ENCODE measurements around the gene TEX48.
A peak's percentile ranks its signal among the peaks of the same experiment; 100 is the strongest.

The TEX48 gene, protein sequence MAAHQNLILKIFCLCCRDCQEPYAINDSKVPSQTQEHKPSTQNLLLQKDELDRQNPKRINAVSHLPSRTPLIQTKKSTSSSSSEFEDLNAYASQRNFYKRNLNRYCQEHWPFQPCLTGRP

GRCh38 chr9:114681594-114682332 is at the start of gene TEX48:
Gene TEX48 (minus strand): TSS chr9:114682192. CDS start chr9:114671723, 10,469 bp downstream.
- peak; percentile 85 to 96 for DNase-seq

DNA sequence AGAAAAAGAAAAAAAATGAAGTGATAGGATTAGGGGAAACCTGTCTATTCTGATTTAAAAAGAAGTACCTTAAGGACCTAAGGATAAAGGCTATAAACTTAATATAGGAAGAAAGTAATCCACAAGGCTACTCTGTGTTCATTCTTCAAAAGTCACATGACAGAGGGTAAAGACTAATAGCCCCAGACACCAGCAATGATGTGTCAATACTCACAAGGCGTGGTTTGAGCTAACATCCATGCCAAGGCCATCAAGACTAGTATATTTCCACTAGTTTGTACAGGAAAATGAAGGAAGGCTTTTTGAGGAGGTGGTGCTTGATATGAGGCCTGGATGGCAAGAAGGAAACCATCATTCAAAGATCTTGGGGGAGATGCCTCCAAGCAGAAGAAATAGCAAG is 49.7 kb upstream of the TEX48 start:
- no peak for DNase-seq

GRCh38 chr9:114729706-114730105 is 47.7 kb upstream of the TEX48 start:
- no peak for DNase-seq

DNA sequence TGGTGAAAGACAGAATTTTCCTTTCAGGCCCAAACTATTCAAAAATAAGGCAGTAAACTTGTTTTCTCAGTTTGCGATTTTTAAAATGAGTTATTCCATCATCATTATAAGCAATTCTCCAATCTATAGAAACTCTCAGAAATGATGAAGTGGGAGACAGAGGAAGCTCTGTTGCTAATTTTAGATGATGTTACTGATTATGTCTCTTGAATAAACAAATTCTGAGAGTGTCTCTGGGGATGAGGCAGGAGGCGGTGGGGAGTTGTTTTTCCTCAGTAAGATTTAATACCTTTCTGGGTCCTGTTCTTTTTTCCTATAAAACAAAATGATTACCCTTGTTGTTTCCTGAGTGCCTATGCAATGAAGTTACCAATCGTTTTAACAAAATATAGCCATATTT is 43.9 kb upstream of the TEX48 start:
- DNase-seq, result no peak

- DNase-seq, result no peak
Observed at GRCh38 chr9:114724744-114725143, 42.8 kb upstream of the TEX48 start.

- DNase-seq, result no peak
Observed at GRCh38 chr9:114723931-114724330, 41.9 kb upstream of the TEX48 start.

GRCh38 chr9:114722937-114723620 is 41.1 kb upstream of the TEX48 start:
- no peak for DNase-seq

- peak; percentile 3 to 34 for DNase-seq
Observed at GRCh38 chr9:114722081-114722621, 40.2 kb upstream of the TEX48 start.

DNA sequence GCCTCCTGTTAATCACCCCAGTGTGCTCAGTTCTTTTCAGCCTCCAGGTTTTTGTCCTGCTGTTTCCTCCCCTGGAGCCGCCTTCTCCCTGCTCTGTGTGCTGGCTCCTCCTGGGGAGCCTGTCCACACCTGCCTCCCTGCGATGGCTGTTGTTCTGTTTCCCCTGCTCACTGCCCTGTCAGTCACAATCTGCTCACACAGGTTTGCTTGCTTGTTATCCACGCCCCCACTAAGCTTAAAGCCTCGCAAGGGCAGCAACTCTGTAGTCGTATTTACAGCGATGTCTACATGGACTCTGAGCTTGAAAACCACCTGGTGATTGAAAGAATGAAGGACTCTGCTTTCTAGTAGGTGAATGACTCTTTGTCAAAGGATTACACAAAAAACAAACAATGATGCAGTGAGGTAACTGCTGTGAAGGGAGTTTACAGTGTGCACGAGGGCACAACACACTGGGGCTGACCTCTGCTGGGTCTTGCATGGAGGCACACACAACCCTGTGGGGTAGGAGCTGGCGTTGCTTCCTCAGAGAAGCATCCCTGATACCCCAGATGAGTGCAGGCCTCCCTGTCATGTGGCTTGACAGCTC is 39.6 kb upstream of the TEX48 start:
- no peak for DNase-seq

DNA sequence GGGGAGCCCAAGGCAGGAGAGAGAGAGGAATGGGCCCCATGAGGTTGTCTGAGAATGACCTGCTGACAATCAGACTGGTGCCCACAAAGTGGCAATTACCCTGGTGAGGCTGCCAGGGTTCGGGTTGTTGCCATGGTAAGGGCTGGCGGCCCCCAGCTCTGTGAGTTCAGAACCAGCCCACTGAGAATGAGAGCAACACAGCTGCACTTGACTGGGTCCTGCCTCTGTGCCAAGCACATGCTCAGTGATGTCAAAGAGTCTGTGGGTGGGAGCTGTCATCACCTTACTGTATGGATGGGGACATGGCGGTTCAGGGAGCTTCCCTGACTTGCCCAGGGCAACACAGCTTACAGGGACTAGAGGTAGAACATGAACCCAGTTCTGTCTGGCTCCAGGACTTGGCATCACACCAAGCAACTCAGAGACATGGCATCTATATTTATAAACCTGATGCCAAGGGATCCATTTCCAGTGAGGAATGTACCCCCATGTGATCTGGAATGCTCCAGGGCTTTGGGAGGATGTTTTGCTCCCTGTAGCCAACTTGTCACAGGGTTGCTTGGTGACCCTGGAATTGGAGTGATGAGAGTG is 38.2 kb upstream of the TEX48 start:
- DNase-seq, result peak; percentile 14 to 25

GRCh38 chr9:114719290-114719689 is 37.3 kb upstream of the TEX48 start:
- no peak for DNase-seq

- no peak for DNase-seq
Observed at GRCh38 chr9:114718801-114719221, 36.8 kb upstream of the TEX48 start.

DNA sequence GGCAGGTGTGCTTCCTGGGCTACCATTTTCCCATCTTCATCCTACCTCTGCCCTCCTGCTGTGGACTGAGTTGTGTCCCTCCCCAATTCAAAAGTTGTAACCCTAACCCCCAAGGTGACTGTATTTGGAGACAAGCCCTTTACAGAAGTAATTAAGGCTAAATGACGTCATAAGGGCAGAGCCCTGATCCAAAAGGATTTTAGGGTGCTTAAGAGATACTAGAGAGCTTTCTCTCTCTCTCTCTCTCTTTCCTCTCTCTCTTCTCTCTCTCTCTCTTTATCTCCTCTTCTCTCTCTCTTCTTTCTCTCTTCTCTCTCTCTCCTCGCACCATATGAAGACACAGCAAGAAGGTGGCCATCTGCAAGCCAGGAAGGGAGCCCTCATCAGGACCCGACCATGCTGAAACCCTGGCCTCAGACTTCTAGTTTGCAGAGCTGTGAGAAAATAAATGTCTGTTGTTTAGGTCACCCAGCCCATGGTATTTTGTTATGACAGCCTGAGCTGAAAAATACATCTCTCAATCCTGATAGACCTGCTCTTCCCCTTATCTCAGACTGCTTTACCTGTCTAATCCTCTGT is 36.0 kb upstream of the TEX48 start:
- no peak for DNase-seq

DNA sequence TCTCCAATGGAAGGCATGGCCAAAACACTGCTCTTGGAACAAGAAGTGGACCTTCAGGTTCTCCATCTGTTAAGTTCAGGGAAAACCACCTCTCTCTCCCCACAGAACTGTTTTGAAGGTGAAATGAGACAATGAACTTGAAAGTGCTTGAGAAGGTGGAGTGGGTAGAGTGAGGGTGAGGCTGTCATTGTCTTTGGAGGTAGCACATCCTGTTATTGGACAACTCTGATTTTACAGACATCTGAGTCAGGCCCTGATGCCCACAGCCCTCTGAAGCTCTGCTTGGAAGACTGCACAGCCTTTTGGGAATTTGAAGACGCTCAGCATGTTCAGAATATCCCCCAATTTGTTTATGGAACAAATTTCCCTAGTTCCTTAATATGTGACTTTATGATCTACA is 27.6 kb upstream of the TEX48 start:
- no peak for DNase-seq

DNA sequence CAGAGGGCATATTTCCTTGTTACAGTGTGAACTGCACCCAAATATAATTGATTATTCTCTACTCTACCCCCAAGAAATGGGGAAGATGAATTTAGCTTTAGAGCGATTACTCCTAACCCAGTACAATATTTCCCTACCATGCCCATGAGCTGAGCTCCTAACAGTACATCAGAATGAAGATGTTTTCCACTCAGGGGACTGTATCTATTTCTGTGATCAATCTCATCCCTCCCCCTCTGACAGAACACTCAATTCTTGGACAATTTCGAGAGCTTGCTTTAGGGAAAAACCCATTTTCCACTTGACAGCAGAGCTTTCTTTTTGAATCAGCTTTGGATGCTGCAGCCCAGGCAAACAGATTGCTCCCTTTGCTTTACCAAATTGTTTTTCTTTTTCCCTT is 24.7 kb upstream of the TEX48 start:
- no peak for DNase-seq

DNA sequence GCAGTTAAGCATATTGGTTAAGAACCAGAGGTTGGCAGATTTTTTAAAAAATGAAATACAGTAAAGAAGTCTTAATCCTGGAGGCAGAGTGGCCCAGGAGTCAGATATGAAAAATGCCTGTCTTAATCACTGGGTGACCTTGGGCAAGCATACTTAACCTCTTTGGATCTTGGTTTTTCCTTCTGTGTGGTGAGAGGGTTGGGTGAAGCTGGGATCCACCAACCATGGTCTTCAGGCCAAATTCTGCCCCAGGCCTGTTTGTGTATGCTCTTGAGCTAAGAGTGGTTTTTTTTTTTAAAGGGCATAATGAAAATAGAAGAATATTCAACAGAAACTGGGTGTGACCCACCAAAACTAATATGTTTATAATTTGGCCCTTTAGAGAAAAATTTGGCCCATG is 20.0 kb upstream of the TEX48 start:
- DNase-seq, result no peak

- no peak for DNase-seq
Observed at GRCh38 chr9:114697951-114698351, 16.0 kb upstream of the TEX48 start.

DNA sequence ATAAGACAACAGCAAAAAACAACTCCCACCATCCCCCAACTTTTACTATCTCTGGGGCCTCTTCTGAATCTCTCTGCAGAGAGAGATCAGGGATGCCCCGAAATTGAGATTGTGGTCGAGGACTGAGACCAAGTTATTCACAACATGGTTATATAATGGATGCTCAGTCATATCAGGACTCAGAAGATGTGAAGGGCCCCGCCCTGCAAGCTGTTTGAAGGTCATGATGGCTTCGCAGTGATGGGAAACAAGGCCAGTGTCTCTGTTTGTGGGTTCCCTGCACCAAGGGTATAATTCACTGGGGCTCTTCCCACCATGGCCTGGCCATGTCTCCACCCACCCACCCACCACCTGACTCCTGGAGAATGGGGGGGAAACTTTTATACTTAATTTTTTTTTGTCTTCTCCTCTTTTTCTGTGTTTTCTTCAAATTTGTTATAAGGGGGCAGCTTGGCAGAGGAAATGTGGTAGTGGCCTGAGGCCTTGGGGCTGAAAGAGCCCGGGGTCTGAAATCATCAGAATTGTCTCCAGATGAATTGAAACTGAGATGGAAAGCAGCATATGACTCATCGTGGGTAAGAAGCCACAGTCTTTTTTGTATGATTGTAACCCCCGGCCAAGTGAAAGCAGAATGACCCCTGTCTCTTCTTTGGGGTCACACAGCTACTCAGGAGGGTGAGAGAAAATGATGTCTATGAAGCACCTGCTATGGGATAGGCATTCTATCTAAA is 15.0 kb upstream of the TEX48 start:
- no peak for DNase-seq

GRCh38 chr9:114695948-114696347 is 14.0 kb upstream of the TEX48 start:
- no peak for DNase-seq

DNA sequence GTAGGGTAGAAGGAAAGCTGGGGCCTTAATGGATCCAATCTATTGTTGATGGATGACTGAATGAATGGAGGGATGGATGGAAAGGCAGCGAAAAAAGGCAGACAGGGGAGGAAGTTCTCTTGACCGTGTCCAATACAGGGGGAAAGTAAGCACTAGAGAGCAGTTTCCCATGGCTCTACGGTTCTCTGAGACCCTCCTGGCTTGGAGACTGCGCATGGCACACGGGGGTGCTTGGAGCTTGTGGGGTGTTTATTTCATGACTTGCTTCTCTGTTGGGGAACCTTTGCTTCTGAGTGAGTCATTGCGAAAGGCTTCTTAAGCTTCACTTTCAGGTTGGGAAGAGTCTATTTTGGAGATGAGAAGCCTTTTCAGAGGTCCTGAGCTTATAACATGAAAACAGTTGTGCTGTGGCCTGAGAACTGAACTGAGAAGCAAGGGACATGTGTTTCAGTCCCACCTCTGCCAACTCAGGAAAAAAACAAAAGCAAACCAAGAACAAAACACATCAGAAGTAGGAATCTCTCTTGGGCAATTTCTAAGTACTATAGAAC is 12.8 kb upstream of the TEX48 start:
- no peak for DNase-seq

DNA sequence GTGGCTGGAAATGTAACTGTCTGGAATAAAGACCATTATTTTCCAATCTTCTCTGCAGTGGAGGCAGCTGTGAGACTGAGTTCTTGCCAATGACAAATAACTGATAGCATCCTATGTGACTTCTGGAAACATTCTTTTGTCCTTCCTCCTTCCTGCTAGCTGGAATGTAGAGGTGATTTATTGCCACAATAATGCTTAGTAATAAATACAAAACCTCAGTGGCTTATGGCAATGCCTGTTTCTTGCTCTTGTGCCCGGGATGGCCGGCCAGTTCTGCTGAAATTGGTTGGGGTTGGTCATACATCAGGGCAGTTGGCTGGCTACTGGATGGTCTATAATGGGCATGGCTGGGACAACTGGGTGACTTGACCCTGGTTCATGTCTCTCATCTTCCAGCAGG is 12.2 kb upstream of the TEX48 start:
- no peak for DNase-seq
